Lung (tissue), 12 donors: ENCODE results near the gene MGP. TPM values are rescaled to one million over a fixed set of nuclear protein-coding genes. Genes with fewer than 3 reads are reported as not detected.

Source experiments
- ATAC-seq: fragments of 200-7000 bp; cut with Tn5 transposase; one replicate; pipeline ENCODE4 v1.9.1; 2020; ENCODE audit warnings: moderate number of reproducible peaks; ENCODE audit not compliant: insufficient read depth, low FRiP score
- DNase-seq, 3 donors: peaks; one replicate each; pipeline ENCODE4 v3.0.0-alpha.2; 2013 to 2017
- H3K27ac ChIP-seq, 2 donors: one replicate each; pipeline ENCODE4 v1.5.1; 2013; ENCODE audit warnings: mild to moderate bottlenecking in 2 of 2, moderate library complexity in 2 of 2, control low read depth in 1 of 2, inconsistent platforms in 1 of 2, low read depth in 1 of 2, low read length in 1 of 2
- H3K27me3 ChIP-seq, 3 donors: one replicate each; pipeline ENCODE4 v1.5.1; 2013; ENCODE audit warnings: low read length in 2 of 3; ENCODE audit not compliant: control insufficient read depth in 3 of 3, insufficient read depth in 3 of 3
- H3K36me3 ChIP-seq, 4 donors: one replicate each; pipeline ENCODE4 v1.5.1; 2013; ENCODE audit warnings: low read length in 4 of 4, mild to moderate bottlenecking in 1 of 4, moderate library complexity in 1 of 4; ENCODE audit not compliant: control insufficient read depth in 4 of 4, insufficient read depth in 4 of 4
- H3K4me1 ChIP-seq, 5 donors: one replicate each; pipeline ENCODE4 v1.5.1; 2013; ENCODE audit warnings: low read length in 5 of 5, mild to moderate bottlenecking in 2 of 5, moderate library complexity in 1 of 5; ENCODE audit not compliant: control insufficient read depth in 5 of 5, insufficient read depth in 5 of 5
- H3K4me3 ChIP-seq: one replicate; pipeline ENCODE4 v1.5.1; 2013; ENCODE audit warnings: mild to moderate bottlenecking, control low read depth, moderate library complexity
- H3K9ac ChIP-seq, 2 donors: one replicate each; pipeline ENCODE4 v1.5.1; 2013; ENCODE audit warnings: low read length in 2 of 2, control low read depth in 1 of 2; ENCODE audit not compliant: insufficient read depth in 1 of 2
- H3K9me3 ChIP-seq, 4 donors: one replicate each; pipeline ENCODE4 v1.5.1; 2013; ENCODE audit warnings: low read length in 3 of 4, mild to moderate bottlenecking in 1 of 4, moderate library complexity in 1 of 4; ENCODE audit not compliant: control insufficient read depth in 4 of 4, insufficient read depth in 3 of 4
- CTCF ChIP-seq: IDR thresholded peaks from 2 replicates; pipeline ENCODE4 v1.5.1; 2012; ENCODE audit warnings: mild to moderate bottlenecking; ENCODE audit errors: control extremely low read depth, extremely low read depth
- WGBS, 2 donors: extraction: QIAGEN DNeasy Blood & Tissue Kit; methylation state at CpG; one replicate each; pipeline ENCODE4 v1.1.7; 2013; 5-methylcytosine and 5-hydroxymethylcytosine counted together
- polyA plus RNA-seq, 2 donors: library from polyadenylated mRNA; stranded (reverse); fragments of 200-250 nt; gene quantifications; one replicate each; pipeline ENCODE4 v1.2.1, GENCODE V29; 2013
- total RNA-seq, 2 donors: library from RNA; depleted of rRNA in 1 of 2; stranded (reverse); fragments of >200 nt in 1 of 2; gene quantifications; one replicate each; pipeline ENCODE4 v1.2.1, GENCODE V29; 2014 to 2021
- donor health status: control.
- donor health status: control.
- donor health status: Bipolar disorder and iron deficiency.
- donor health status: healthy.
- donor health status: DM: yes; HTN: yes; CAD: no.

MGP gene
- total and polyA plus RNA-seq, 4 donors, result 175 to 592 (median 227) TPM

- TF ChIP-seq CTCF, result no peak
- Histone ChIP-seq H3K27ac (no peak overlapping the region), H3K4me1 (peaks cover 0 to 15% (median 1%) of the 10 kb centered on the region in 5 donors), H3K27me3 (no peaks in the 10 kb centered on the region), H3K4me3 (no peak overlapping the region), H3K9me3 (no peaks in the 10 kb centered on the region), H3K9ac (no peak overlapping the region), H3K36me3 (peaks cover 0 to 1% (median 0%) of the 10 kb centered on the region in 4 donors)
- DNase-seq (no peak), ATAC-seq (no peak)
- 93 to 94% methylated on average over 8 of the region's 8 CpGs for WGBS, 2 donors
Measured at GRCh38 chr12:14879222-14879933, 6.3 kb downstream of the MGP start.

GRCh38 chr12:14878488-14878887 lies 7.2 kb downstream of the MGP start:
- no peaks in the 10 kb centered on the region for H3K27me3 ChIP-seq
- peaks cover 0 to 1% (median 0%) of the 10 kb centered on the region in 4 donors for H3K36me3 ChIP-seq
- H3K4me3 ChIP-seq, result no peak overlapping the region
- 86 to 88% methylated on average over 1 of the region's 1 CpG for WGBS, 2 donors
- no peak overlapping the region for H3K27ac ChIP-seq
- no peaks in the 10 kb centered on the region for H3K9me3 ChIP-seq
- no peak for TF ChIP-seq CTCF
- H3K9ac ChIP-seq, result no peak overlapping the region
- DNase-seq (no peak), ATAC-seq (no peak)
- H3K4me1 ChIP-seq, result peaks cover 0 to 7% (median 0%) of the 10 kb centered on the region in 5 donors

GRCh38 chr12:14876833-14877232 lies 8.8 kb downstream of the MGP start:
- Histone ChIP-seq H3K27ac (no peak overlapping the region), H3K27me3 (no peaks in the 10 kb centered on the region), H3K9me3 (no peaks in the 10 kb centered on the region), H3K4me3 (no peak overlapping the region), H3K4me1 (no peaks in the 10 kb centered on the region), H3K9ac (no peak overlapping the region), H3K36me3 (no peaks in the 10 kb centered on the region)
- no peak for ATAC-seq
- DNase-seq, result no peak
- WGBS, 2 donors, result 47 to 95% methylated on average over 2 of the region's 2 CpGs
- TF ChIP-seq CTCF, result no peak

GRCh38 chr12:14874882-14875281 lies 10.8 kb downstream of the MGP start:
- no peak for TF ChIP-seq CTCF
- no peak overlapping the region for H3K4me3 ChIP-seq
- no peaks in the 10 kb centered on the region for H3K27me3 ChIP-seq
- H3K9me3 ChIP-seq, result no peaks in the 10 kb centered on the region
- no peaks in the 10 kb centered on the region for H3K36me3 ChIP-seq
- WGBS, 2 donors, result 73 to 86% methylated on average over 3 of the region's 3 CpGs
- DNase-seq (no peak), ATAC-seq (no peak)
- H3K4me1 ChIP-seq, result no peaks in the 10 kb centered on the region
- no peak overlapping the region for H3K27ac ChIP-seq
- H3K9ac ChIP-seq, result no peak overlapping the region
